ENCODE measurements around the gene ZNF585A. TPM values are rescaled to one million over a fixed set of nuclear protein-coding genes. Genes with fewer than 3 reads are reported as not detected.
A peak's percentile ranks its signal among the peaks of the same experiment; 100 is the strongest.
"Not testable (repeated sequence)": the region's sequence is repeated elsewhere in the genome, so short reads cannot be mapped to it uniquely, and the experiment has no call there.

The ZNF585A gene
- total RNA-seq, 1 donor from 2014 or later: 3.4 TPM

- DNase-seq (ENCODE audit: extremely low spot score in 2 of 2): peak; percentile 90 to 96
- peaks cover 25% of the 10 kb centered on the region for H3K4me1 ChIP-seq
- intact Hi-C loops (cut with DNase I): loop anchor here (10.0 kb wide), 1 partner anchor 157 kb away; the partner anchor contains the start of gene ZNF527
- TF ChIP-seq POLR2AphosphoS5 (IDR thresholded peaks at IDR 0.05; ENCODE audit: insufficient read depth in 1 of 2, low read depth in 1 of 2) (peak; percentile 90 to 92), CTCF (IDR thresholded peaks at IDR 0.05) (no peak)
- peak within 1 kb of the TSS; percentile 91 for H3K27ac ChIP-seq
- no peaks in the 10 kb centered on the region for H3K27me3 ChIP-seq
- H3K9me3 ChIP-seq: no peaks in the 10 kb centered on the region
- peaks cover 0 to 22% of the 10 kb centered on the region in 2 donors for H3K36me3 ChIP-seq
- peak within 1 kb of the TSS; percentile 78 to 98 for H3K4me3 ChIP-seq
Measured at GRCh38 chr19:37217775-37218591, 45.5 kb upstream of the ZNF585A start, which contains the start of gene ZNF383. ZNF383 (plus strand) TSS chr19:37218214; CDS start chr19:37230454, 12,240 bp downstream.

- Histone ChIP-seq H3K36me3 (peaks cover 0 to 17% of the 10 kb centered on the region in 2 donors), H3K27me3 (no peaks in the 10 kb centered on the region), H3K4me1 (peaks cover 25% of the 10 kb centered on the region), H3K9me3 (no peaks in the 10 kb centered on the region), H3K4me3 (peak overlapping the region; percentile 78 to 98), H3K27ac (peak overlapping the region; percentile 91)
- intact Hi-C loops (cut with DNase I): loop anchor here (10.0 kb wide), 1 partner anchor 157 kb away; the partner anchor contains the start of gene ZNF527
- no peak for TF ChIP-seq POLR2A (IDR thresholded peaks at IDR 0.05)
- TF ChIP-seq CTCF (IDR thresholded peaks at IDR 0.05): no peak
- no peak for TF ChIP-seq POLR2AphosphoS5 (IDR thresholded peaks at IDR 0.05; ENCODE audit: insufficient read depth in 1 of 2, low read depth in 1 of 2)
- DNase-seq (ENCODE audit: extremely low spot score in 2 of 2): no peak
Measured at GRCh38 chr19:37217480-37217774, 44.9 kb upstream of the ZNF585A start.

GRCh38 chr19:37197768-37198167, 25.3 kb upstream of the ZNF585A start:
- Histone ChIP-seq H3K9me3 (peaks cover 21% of the 10 kb centered on the region), H3K36me3 (peaks cover 6 to 93% of the 10 kb centered on the region in 2 donors), H3K4me3 (no peak overlapping the region), H3K4me1 (no peaks in the 10 kb centered on the region), H3K27me3 (no peaks in the 10 kb centered on the region), H3K27ac (no peak overlapping the region)
- intact Hi-C loops (cut with DNase I): no loop called here
- no peak for DNase-seq (ENCODE audit: extremely low spot score in 2 of 2)
- no peak for TF ChIP-seq POLR2AphosphoS5 (IDR thresholded peaks at IDR 0.05; ENCODE audit: insufficient read depth in 1 of 2, low read depth in 1 of 2)
- TF ChIP-seq POLR2A (IDR thresholded peaks at IDR 0.05): no peak
- no peak for TF ChIP-seq CTCF (IDR thresholded peaks at IDR 0.05)

- DNase-seq (ENCODE audit: extremely low spot score in 2 of 2); H3K27ac ChIP-seq; intact Hi-C loops (cut with DNase I); H3K27me3 ChIP-seq; H3K4me1 ChIP-seq; H3K4me3 ChIP-seq: not testable (repeated sequence)
- Histone ChIP-seq H3K9me3 (peaks cover 26% of the 10 kb centered on the region), H3K36me3 (peaks cover 6 to 97% of the 10 kb centered on the region in 2 donors)
Measured at GRCh38 chr19:37197115-37197514, 24.6 kb upstream of the ZNF585A start.

- intact Hi-C loops (cut with DNase I); DNase-seq (ENCODE audit: extremely low spot score in 2 of 2); H3K4me1 ChIP-seq; H3K27ac ChIP-seq; H3K27me3 ChIP-seq; H3K4me3 ChIP-seq: not testable (repeated sequence)
- Histone ChIP-seq H3K9me3 (peaks cover 39% of the 10 kb centered on the region), H3K36me3 (peaks cover 5 to 98% of the 10 kb centered on the region in 2 donors)
Measured at GRCh38 chr19:37195248-37195647, 22.8 kb upstream of the ZNF585A start.

- H3K27ac ChIP-seq; H3K4me1 ChIP-seq; H3K4me3 ChIP-seq; intact Hi-C loops (cut with DNase I); H3K27me3 ChIP-seq; DNase-seq (ENCODE audit: extremely low spot score in 2 of 2): not testable (repeated sequence)
- Histone ChIP-seq H3K36me3 (peaks cover 8 to 66% of the 10 kb centered on the region in 2 donors), H3K9me3 (peaks cover 49% of the 10 kb centered on the region)
Measured at GRCh38 chr19:37186071-37186470, 13.6 kb upstream of the ZNF585A start.
